OCI-LY1 (cell line): ENCODE data around the gene CILP.

Experiments used
- H2AFZ ChIP-seq: fragments of 200-600 bp; sonication (generic), shearing (Covaris generic); 2 replicates; pipeline ENCODE4 v1.6.0; 2014; ENCODE audit warnings: antibody characterized with exemption, mild to moderate bottlenecking, low read length
- H3F3A ChIP-seq: fragments of 200-600 bp; sonication (generic), shearing (Covaris generic); 2 replicates; pipeline ENCODE4 v1.6.0; 2014; ENCODE audit warnings: mild to moderate bottlenecking, antibody characterized with exemption, low read length, moderate library complexity; ENCODE audit not compliant: insufficient read depth
- H3K27ac ChIP-seq: fragments of 200-600 bp; sonication (generic); 2 replicates; pipeline ENCODE4 v1.5.1; 2014; ENCODE audit warnings: low read length, mixed run types, mild to moderate bottlenecking, low read depth; ENCODE audit not compliant: poor library complexity, severe bottlenecking
- H3K27me3 ChIP-seq: fragments of 200-600 bp; sonication (generic); 2 replicates; pipeline ENCODE4 v1.6.0; 2014; ENCODE audit warnings: antibody characterized with exemption, mild to moderate bottlenecking, low read length, moderate library complexity; ENCODE audit not compliant: insufficient read depth
- H3K36me3 ChIP-seq: fragments of 200-600 bp; sonication (generic); 2 replicates; pipeline ENCODE4 v1.6.1; 2014; ENCODE audit warnings: mild to moderate bottlenecking, antibody characterized with exemption, low read length, moderate library complexity, mixed read lengths; ENCODE audit not compliant: insufficient read depth
- H3K4me1 ChIP-seq: fragments of 200-600 bp; sonication (generic); 2 replicates; pipeline ENCODE4 v1.5.1; 2014; ENCODE audit warnings: mild to moderate bottlenecking, low read length, moderate library complexity; ENCODE audit not compliant: insufficient read depth, severe bottlenecking
- H3K4me2 ChIP-seq: fragments of 200-600 bp; sonication (generic), shearing (Covaris generic); 2 replicates; pipeline ENCODE4 v1.6.1; 2014; ENCODE audit warnings: low read length
- H3K4me3 ChIP-seq: fragments of 200-600 bp; sonication (generic); 2 replicates; pipeline ENCODE4 v1.5.1; 2014; ENCODE audit warnings: low read length, low read depth, mild to moderate bottlenecking, mixed read lengths; ENCODE audit not compliant: poor library complexity, severe bottlenecking
- H3K79me2 ChIP-seq: fragments of 200-600 bp; shearing (Covaris generic); 2 replicates; pipeline ENCODE4 v1.6.1; 2016; ENCODE audit warnings: mixed run types, low read length, mixed read lengths; ENCODE audit not compliant: insufficient read depth
- H3K9ac ChIP-seq: fragments of 200-600 bp; sonication (generic), shearing (Covaris generic); 2 replicates; pipeline ENCODE4 v1.6.1; 2014; ENCODE audit warnings: mild to moderate bottlenecking, low read length, mixed read lengths
- H3K9me2 ChIP-seq: fragments of 200-600 bp; sonication (generic), shearing (Covaris generic); 2 replicates; pipeline ENCODE4 v1.6.1; 2014; ENCODE audit warnings: low read depth, mild to moderate bottlenecking, low read length, mixed read lengths
- H3K9me3 ChIP-seq: fragments of 200-600 bp; shearing (Covaris generic); 2 replicates; pipeline ENCODE4 v1.6.1; 2014; ENCODE audit warnings: low read length, mixed read lengths
- H4K20me1 ChIP-seq: fragments of 200-600 bp; sonication (generic), shearing (Covaris generic); 2 replicates; pipeline ENCODE4 v1.6.0; 2016; ENCODE audit warnings: mild to moderate bottlenecking, low read length; ENCODE audit not compliant: insufficient read depth
- CTCF ChIP-seq: fragments of 200-600 bp; sonication (generic), shearing (Covaris generic); IDR thresholded peaks from 2 replicates; pipeline ENCODE4 v1.5.1; 2017; ENCODE audit warnings: mild to moderate bottlenecking, antibody characterized with exemption, low read length, moderate library complexity, mixed read lengths
- EZH2 ChIP-seq: fragments of 200-600 bp; sonication (generic), shearing (Covaris generic); IDR thresholded peaks from 2 replicates; pipeline ENCODE4 v1.8.0; 2017; ENCODE audit warnings: borderline replicate concordance, mixed run types, mild to moderate bottlenecking, antibody characterized with exemption, low read length, moderate library complexity, mixed read lengths

Gene CILP

GRCh38 chr15:65154720-65155119 lies 56.6 kb downstream of the CILP start:
- Histone ChIP-seq H3K9ac (no peak overlapping the region), H3K27me3 (no peaks in the 10 kb centered on the region), H3K4me1 (no peaks in the 10 kb centered on the region), H3F3A (no peaks in the 10 kb centered on the region), H3K27ac (no peak overlapping the region), H3K9me2 (no peaks in the 10 kb centered on the region), H3K4me2 (no peak overlapping the region), H3K79me2 (no peaks in the 10 kb centered on the region), H3K9me3 (no peaks in the 10 kb centered on the region), H4K20me1 (no peaks in the 10 kb centered on the region), H2AFZ (no peak overlapping the region), H3K36me3 (peaks cover 85% of the 10 kb centered on the region), H3K4me3 (no peak overlapping the region)
- TF ChIP-seq CTCF = no peak
- no peak for TF ChIP-seq EZH2

GRCh38 chr15:65147902-65148301 lies 63.4 kb downstream of the CILP start:
- no peak for TF ChIP-seq EZH2
- TF ChIP-seq CTCF = no peak
- no peak overlapping the region for H2AFZ ChIP-seq

GRCh38 chr15:65146438-65146837 lies 64.8 kb downstream of the CILP start:
- Histone ChIP-seq H3K9me3 (no peaks in the 10 kb centered on the region), H3K27ac (no peak overlapping the region), H2AFZ (no peak overlapping the region), H3K36me3 (peaks cover 39% of the 10 kb centered on the region), H3K4me2 (no peak overlapping the region), H3K4me1 (no peaks in the 10 kb centered on the region), H3F3A (no peaks in the 10 kb centered on the region), H3K79me2 (no peaks in the 10 kb centered on the region), H3K4me3 (no peak overlapping the region), H3K27me3 (no peaks in the 10 kb centered on the region), H4K20me1 (no peaks in the 10 kb centered on the region), H3K9me2 (no peaks in the 10 kb centered on the region), H3K9ac (no peak overlapping the region)
- no peak for TF ChIP-seq CTCF

More at GRCh38 chr15:65147902-65148301, 63.4 kb downstream of the CILP start:
- Histone ChIP-seq H3K9me3 (no peaks in the 10 kb centered on the region), H3K4me1 (no peaks in the 10 kb centered on the region), H3K4me3 (no peak overlapping the region), H3K36me3 (peaks cover 50% of the 10 kb centered on the region), H3K79me2 (no peaks in the 10 kb centered on the region), H3F3A (no peaks in the 10 kb centered on the region), H4K20me1 (no peaks in the 10 kb centered on the region), H3K27ac (no peak overlapping the region), H3K9ac (no peak overlapping the region), H3K4me2 (no peak overlapping the region), H3K9me2 (no peaks in the 10 kb centered on the region), H3K27me3 (no peaks in the 10 kb centered on the region)
